Panc1 (cell line): Measurements from ENCODE around the gene APBB1IP.
"Not testable (repeated sequence)": the region's sequence is repeated elsewhere in the genome, so short reads cannot be mapped to it uniquely, and the experiment has no call there.

Experiments used
- POLR2AphosphoS5 ChIP-seq: IDR thresholded peaks from 2 replicates; pipeline ENCODE4 v1.6.1; 2012; ENCODE audit warnings: mild to moderate bottlenecking, low read depth, low read length, moderate library complexity
- SIN3A ChIP-seq: IDR thresholded peaks from 2 replicates; pipeline ENCODE4 v1.6.1; 2012; ENCODE audit warnings: low read depth, mild to moderate bottlenecking, low read length, moderate library complexity, borderline replicate concordance; ENCODE audit not compliant: insufficient read depth
- TCF7L2 ChIP-seq: IDR thresholded peaks from 2 replicates; pipeline ENCODE4 v1.6.1; 2011; ENCODE audit warnings: mild to moderate bottlenecking, low read depth, low read length, inconsistent platforms
- TF ChIP-seq, protein P1 (sequence below): fragments of 450-650 bp; IDR thresholded peaks from 2 replicates; pipeline ENCODE4 v1.5.1; 2017; ENCODE audit warnings: mild to moderate bottlenecking
- TF ChIP-seq, protein P2 (sequence below), 2 experiments: IDR thresholded peaks; 2 replicates each; pipeline ENCODE4 v1.6.1; 2011 to 2012; ENCODE audit warnings: low read depth in 2 of 2, control low read depth in 1 of 2, low read length in 1 of 2, mild to moderate bottlenecking in 1 of 2, moderate library complexity in 1 of 2; ENCODE audit not compliant: insufficient read depth in 1 of 2

DNA sequence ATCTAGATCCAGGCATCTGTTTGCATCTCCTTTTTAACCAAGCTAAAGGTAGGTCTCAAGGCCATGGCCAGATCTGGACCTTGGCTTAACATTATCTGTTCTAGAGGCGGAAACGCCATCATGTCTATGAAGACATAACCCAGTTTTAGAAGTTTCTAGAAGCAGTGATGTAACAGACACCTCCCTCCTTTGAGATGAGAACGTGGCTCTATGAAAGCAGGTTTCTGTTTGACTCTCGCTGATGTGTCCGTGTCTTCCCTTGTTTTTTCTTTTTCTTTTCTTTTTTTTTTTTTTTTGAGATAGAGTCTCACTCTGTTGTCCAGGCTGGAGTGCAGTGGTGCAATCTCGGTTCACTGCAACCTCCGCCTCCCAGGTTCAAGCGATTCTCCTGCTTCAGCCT, 36.7 kb downstream of the APBB1IP start:
- TF ChIP-seq, protein P1, sequence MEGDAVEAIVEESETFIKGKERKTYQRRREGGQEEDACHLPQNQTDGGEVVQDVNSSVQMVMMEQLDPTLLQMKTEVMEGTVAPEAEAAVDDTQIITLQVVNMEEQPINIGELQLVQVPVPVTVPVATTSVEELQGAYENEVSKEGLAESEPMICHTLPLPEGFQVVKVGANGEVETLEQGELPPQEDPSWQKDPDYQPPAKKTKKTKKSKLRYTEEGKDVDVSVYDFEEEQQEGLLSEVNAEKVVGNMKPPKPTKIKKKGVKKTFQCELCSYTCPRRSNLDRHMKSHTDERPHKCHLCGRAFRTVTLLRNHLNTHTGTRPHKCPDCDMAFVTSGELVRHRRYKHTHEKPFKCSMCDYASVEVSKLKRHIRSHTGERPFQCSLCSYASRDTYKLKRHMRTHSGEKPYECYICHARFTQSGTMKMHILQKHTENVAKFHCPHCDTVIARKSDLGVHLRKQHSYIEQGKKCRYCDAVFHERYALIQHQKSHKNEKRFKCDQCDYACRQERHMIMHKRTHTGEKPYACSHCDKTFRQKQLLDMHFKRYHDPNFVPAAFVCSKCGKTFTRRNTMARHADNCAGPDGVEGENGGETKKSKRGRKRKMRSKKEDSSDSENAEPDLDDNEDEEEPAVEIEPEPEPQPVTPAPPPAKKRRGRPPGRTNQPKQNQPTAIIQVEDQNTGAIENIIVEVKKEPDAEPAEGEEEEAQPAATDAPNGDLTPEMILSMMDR = not testable (repeated sequence)
- TF ChIP-seq TCF7L2, SIN3A, POLR2AphosphoS5: not testable (repeated sequence)
- TF ChIP-seq, protein P2, sequence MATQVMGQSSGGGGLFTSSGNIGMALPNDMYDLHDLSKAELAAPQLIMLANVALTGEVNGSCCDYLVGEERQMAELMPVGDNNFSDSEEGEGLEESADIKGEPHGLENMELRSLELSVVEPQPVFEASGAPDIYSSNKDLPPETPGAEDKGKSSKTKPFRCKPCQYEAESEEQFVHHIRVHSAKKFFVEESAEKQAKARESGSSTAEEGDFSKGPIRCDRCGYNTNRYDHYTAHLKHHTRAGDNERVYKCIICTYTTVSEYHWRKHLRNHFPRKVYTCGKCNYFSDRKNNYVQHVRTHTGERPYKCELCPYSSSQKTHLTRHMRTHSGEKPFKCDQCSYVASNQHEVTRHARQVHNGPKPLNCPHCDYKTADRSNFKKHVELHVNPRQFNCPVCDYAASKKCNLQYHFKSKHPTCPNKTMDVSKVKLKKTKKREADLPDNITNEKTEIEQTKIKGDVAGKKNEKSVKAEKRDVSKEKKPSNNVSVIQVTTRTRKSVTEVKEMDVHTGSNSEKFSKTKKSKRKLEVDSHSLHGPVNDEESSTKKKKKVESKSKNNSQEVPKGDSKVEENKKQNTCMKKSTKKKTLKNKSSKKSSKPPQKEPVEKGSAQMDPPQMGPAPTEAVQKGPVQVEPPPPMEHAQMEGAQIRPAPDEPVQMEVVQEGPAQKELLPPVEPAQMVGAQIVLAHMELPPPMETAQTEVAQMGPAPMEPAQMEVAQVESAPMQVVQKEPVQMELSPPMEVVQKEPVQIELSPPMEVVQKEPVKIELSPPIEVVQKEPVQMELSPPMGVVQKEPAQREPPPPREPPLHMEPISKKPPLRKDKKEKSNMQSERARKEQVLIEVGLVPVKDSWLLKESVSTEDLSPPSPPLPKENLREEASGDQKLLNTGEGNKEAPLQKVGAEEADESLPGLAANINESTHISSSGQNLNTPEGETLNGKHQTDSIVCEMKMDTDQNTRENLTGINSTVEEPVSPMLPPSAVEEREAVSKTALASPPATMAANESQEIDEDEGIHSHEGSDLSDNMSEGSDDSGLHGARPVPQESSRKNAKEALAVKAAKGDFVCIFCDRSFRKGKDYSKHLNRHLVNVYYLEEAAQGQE (IDR thresholded peaks at IDR 0.05; ENCODE audit: insufficient read depth in 1 of 2, low read depth in 2 of 2, low read length in 1 of 2) = not testable (repeated sequence)
